ENCODE data around the gene KRT80.

The KRT80 gene

GRCh38 chr12:52210186-52210924 is 18.5 kb upstream of the KRT80 start:
- DNase-seq, result no peak

GRCh38 chr12:52209321-52209720 is 17.5 kb upstream of the KRT80 start:
- no peak for DNase-seq

- no peak for DNase-seq
These were observed 16.8 kb upstream of the KRT80 start for GRCh38 chr12:52208424-52209165.

- DNase-seq, result no peak
These were observed 16.1 kb upstream of the KRT80 start for GRCh38 chr12:52207895-52208294.

- DNase-seq, result no peak
These were observed 15.3 kb upstream of the KRT80 start for GRCh38 chr12:52207106-52207505.

- DNase-seq, result no peak
These were observed 14.7 kb upstream of the KRT80 start for GRCh38 chr12:52206304-52207040.

GRCh38 chr12:52205612-52206303 is 13.9 kb upstream of the KRT80 start:
- no peak for DNase-seq

- no peak for DNase-seq
These were observed 13.2 kb upstream of the KRT80 start for GRCh38 chr12:52204931-52205505.

- no peak for DNase-seq
These were observed 12.5 kb upstream of the KRT80 start for GRCh38 chr12:52204095-52204930.

- no peak for DNase-seq
These were observed 11.5 kb upstream of the KRT80 start for GRCh38 chr12:52203079-52203921.

- no peak for DNase-seq
These were observed 10.7 kb upstream of the KRT80 start for GRCh38 chr12:52202361-52203078.

GRCh38 chr12:52201451-52201839 is 9.6 kb upstream of the KRT80 start:
- no peak for DNase-seq

- no peak for DNase-seq
These were observed 9.1 kb upstream of the KRT80 start for GRCh38 chr12:52200781-52201450.

GRCh38 chr12:52200086-52200780 is 8.4 kb upstream of the KRT80 start:
- DNase-seq, result no peak

- DNase-seq, result no peak
These were observed 7.6 kb upstream of the KRT80 start for GRCh38 chr12:52199294-52199919.

- DNase-seq, result no peak
These were observed 6.8 kb upstream of the KRT80 start for GRCh38 chr12:52198454-52199215.

- no peak for DNase-seq
These were observed 5.8 kb upstream of the KRT80 start for GRCh38 chr12:52197371-52198231.

Measured in activated CD4-positive, CD25-positive, alpha-beta regulatory T cell treated with anti-CD3 and anti-CD28 coated beads, Interleukin-2, amount 50 U/mL, for 72 hours (primary cell).